Measurements from ENCODE around the gene TMEM258.

DNA sequence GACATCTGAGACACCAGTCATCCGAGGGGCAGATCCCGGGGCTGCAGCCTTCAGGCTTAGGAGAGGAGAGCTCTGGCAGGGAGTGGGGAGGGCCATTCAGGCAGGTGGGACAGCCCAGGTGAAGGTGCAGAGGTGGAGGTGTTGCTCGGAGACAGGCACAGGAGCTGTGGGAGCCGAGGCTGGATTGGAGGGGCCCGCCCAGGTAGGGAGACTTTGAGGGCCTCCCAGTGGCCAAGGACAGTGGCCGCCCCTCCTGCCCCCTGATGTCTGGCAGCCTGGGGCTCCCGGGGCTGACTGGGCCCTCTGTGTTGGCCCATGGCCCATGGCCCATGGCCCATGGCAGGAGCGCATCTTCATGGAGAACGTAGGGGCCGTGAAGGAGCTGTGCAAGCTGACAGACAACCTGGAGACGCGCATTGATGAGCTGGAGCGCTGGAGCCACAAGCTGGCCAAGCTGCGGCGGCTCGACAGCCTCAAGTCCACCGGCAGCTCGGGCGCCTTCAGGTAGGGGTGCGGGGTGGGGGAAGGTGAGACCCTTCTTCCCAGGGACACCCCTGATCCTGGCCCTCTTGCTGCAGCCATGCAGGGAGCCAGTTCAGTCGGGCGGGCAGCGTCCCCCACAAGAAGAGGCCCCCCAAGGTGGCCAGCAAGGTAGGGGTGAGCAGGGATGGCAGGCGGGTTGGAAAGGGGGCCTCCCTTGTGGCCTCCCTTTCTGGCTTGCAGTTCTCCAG, 13.3 kb downstream of the TMEM258 start:
- TF ChIP-seq REST (IDR thresholded peaks at IDR 0.05; ENCODE audit: low read depth) (no peak), TCF12 (IDR thresholded peaks at IDR 0.05; ENCODE audit: low read depth) (no peak), YY1 (IDR thresholded peaks at IDR 0.05; ENCODE audit: low read depth) (no peak), MAX (IDR thresholded peaks at IDR 0.05) (no peak), EP300 (IDR thresholded peaks at IDR 0.05; ENCODE audit: borderline replicate concordance) (no peak), TAF1 (IDR thresholded peaks at IDR 0.05; ENCODE audit: low read depth) (no peak), EGR1 (IDR thresholded peaks at IDR 0.05) (no peak), ZBTB7A (IDR thresholded peaks at IDR 0.05; ENCODE audit: low read depth) (no peak), RAD21 (IDR thresholded peaks at IDR 0.05; ENCODE audit: low read depth) (no peak)

All from Ishikawa (cell line).